RWPE1 (cell line): ENCODE data around the gene APBA2.
A peak's percentile ranks its signal among the peaks of the same experiment; 100 is the strongest.

Experiments
- CTCF ChIA-PET: fragments of 350-600 bp; sonication (Branson Sonifier 250); formaldehyde crosslinking; extraction: SDS; loops from one replicate; lab custom pipeline; 2021; lab: Yijun Ruan, JAX
- POLR2A ChIA-PET: fragments of 400-600 bp; formaldehyde crosslinking; extraction: SDS; loops from one replicate; lab custom pipeline; 2020; ENCODE audit warnings: antibody characterized with exemption; ENCODE audit not compliant: low non-redundant PET; lab: Yijun Ruan, JAX
- DNase-seq: peaks from one replicate; pipeline ENCODE4 v3.0.0; 2012; ENCODE audit warnings: low spot score
- H3K27ac ChIP-seq: fragments of 450-650 bp; 2 replicates; pipeline ENCODE4 v1.5.1; 2017
- CTCF ChIP-seq: fragments of 450-650 bp; conservative IDR thresholded peaks from 2 replicates; pipeline ENCODE4 v1.5.1; 2017; ENCODE audit warnings: low read depth, mild to moderate bottlenecking

Gene APBA2

GRCh38 chr15:29003191-29003839 is 117.5 kb downstream of the APBA2 start:
- no peak for TF ChIP-seq CTCF
- ChIA-PET CTCF (no interaction called here), POLR2A (no interaction called here)
- peak; percentile 28 for DNase-seq
- H3K27ac ChIP-seq: no peak overlapping the region

- DNase-seq: no peak
- ChIA-PET CTCF (interaction anchor here (0.6 to 0.7 kb wide), 2 partner anchors 11 to 120 kb away, joined by 3 to 4 read pairs; no protein-coding TSS in a partner anchor), POLR2A (no interaction called here)
- no peak overlapping the region for H3K27ac ChIP-seq
- no peak for TF ChIP-seq CTCF
These were observed 118.1 kb downstream of the APBA2 start for GRCh38 chr15:29003840-29004233.

GRCh38 chr15:29005931-29006330 is 120.2 kb downstream of the APBA2 start:
- H3K27ac ChIP-seq: no peak overlapping the region
- ChIA-PET CTCF (no interaction called here), POLR2A (no interaction called here)
- no peak for DNase-seq
- TF ChIP-seq CTCF: no peak

GRCh38 chr15:29008846-29009245 is 123.1 kb downstream of the APBA2 start:
- H3K27ac ChIP-seq: no peak overlapping the region
- TF ChIP-seq CTCF: no peak
- no peak for DNase-seq
- CTCF ChIA-PET: no interaction called here
- POLR2A ChIA-PET: no interaction called here

GRCh38 chr15:29012097-29012496 is 126.3 kb downstream of the APBA2 start:
- CTCF ChIA-PET: no interaction called here

GRCh38 chr15:29014493-29014892 is 128.7 kb downstream of the APBA2 start:
- POLR2A ChIA-PET: no interaction called here
- no peak for DNase-seq
- CTCF ChIA-PET: interaction anchor here (0.6 to 0.7 kb wide), 3 partner anchors 89 to 386 kb away, joined by 3 read pairs; no protein-coding TSS in a partner anchor
- no peak for TF ChIP-seq CTCF
- no peak overlapping the region for H3K27ac ChIP-seq

More at GRCh38 chr15:29012097-29012496, 126.3 kb downstream of the APBA2 start:
- no peak for TF ChIP-seq CTCF
- no peak for DNase-seq
- H3K27ac ChIP-seq: no peak overlapping the region
- POLR2A ChIA-PET: no interaction called here
